ENCODE measurements around the gene ARFGAP2.

The ARFGAP2 gene

DNA sequence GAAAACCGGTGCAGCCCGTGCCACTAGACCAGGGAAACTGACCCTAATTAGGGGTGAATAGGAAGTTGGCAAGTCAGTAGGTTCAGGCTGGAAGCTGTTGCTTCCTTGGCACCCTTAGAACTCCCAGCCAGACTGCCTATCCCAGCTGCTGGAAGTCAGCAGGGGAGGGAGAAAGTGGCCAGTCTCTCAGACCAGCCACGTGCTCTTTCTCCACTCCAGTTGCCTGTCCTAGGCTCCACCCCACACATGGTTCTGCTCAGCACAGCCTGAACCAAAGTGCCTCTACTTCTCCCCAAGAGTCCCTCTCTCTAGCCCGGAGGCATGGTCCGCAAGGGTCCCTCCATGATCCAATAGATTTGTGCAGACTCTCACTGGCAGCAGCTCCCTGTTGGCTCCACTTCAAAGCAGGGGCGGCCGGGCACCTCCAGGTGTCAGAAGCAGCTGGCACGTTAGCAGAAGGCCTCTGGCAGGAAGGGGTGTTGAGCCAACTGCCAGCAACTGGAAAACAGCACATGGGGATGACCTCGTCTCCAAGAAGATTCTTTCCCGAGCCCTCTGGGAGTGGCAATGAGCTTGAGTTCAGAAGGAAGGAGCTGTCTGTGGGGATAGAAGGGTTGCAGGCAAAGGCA, 27.7 kb downstream of the ARFGAP2 start:
- Histone ChIP-seq H3K79me2 (ENCODE audit: low read length) (no peaks in the 10 kb centered on the region), H3K4me1 (ENCODE audit: low read length) (no peaks in the 10 kb centered on the region), H3K9me3 (replicated peaks; ENCODE audit: insufficient read depth, low read length) (no peaks in the 10 kb centered on the region), H3K36me3 (replicated peaks; ENCODE audit: insufficient read depth, low read length) (no peaks in the 10 kb centered on the region), H3F3A (ENCODE audit: insufficient read depth, low read length) (peaks cover 4% of the 10 kb centered on the region; the same call in 1 of the 2 replicates), H3K9ac (ENCODE audit: low read length) (no peak overlapping the region), H3K9me2 (replicated peaks; ENCODE audit: insufficient read depth, low read length) (no peaks in the 10 kb centered on the region), H3K4me2 (ENCODE audit: low read depth, low read length) (no peak overlapping the region), H3K4me3 (ENCODE audit: low read length) (no peak overlapping the region), H3K27me3 (replicated peaks; ENCODE audit: insufficient read depth, low read length) (no peaks in the 10 kb centered on the region), H3K27ac (ENCODE audit: low read length) (no peak overlapping the region), H4K20me1 (ENCODE audit: insufficient read depth, low read length) (no peaks in the 10 kb centered on the region), H2AFZ (ENCODE audit: low read length) (no peak overlapping the region)
- no peak for DNase-seq
- no peak for TF ChIP-seq EZH2phosphoT487 (IDR thresholded peaks at IDR 0.05; ENCODE audit: low read length)
- no peak for TF ChIP-seq EZH2 (optimal IDR thresholded peaks at IDR 0.05; ENCODE audit: low read depth, low read length)
- TF ChIP-seq, protein P1, sequence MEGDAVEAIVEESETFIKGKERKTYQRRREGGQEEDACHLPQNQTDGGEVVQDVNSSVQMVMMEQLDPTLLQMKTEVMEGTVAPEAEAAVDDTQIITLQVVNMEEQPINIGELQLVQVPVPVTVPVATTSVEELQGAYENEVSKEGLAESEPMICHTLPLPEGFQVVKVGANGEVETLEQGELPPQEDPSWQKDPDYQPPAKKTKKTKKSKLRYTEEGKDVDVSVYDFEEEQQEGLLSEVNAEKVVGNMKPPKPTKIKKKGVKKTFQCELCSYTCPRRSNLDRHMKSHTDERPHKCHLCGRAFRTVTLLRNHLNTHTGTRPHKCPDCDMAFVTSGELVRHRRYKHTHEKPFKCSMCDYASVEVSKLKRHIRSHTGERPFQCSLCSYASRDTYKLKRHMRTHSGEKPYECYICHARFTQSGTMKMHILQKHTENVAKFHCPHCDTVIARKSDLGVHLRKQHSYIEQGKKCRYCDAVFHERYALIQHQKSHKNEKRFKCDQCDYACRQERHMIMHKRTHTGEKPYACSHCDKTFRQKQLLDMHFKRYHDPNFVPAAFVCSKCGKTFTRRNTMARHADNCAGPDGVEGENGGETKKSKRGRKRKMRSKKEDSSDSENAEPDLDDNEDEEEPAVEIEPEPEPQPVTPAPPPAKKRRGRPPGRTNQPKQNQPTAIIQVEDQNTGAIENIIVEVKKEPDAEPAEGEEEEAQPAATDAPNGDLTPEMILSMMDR (IDR thresholded peaks at IDR 0.05; ENCODE audit: low read length), result no peak

DNA sequence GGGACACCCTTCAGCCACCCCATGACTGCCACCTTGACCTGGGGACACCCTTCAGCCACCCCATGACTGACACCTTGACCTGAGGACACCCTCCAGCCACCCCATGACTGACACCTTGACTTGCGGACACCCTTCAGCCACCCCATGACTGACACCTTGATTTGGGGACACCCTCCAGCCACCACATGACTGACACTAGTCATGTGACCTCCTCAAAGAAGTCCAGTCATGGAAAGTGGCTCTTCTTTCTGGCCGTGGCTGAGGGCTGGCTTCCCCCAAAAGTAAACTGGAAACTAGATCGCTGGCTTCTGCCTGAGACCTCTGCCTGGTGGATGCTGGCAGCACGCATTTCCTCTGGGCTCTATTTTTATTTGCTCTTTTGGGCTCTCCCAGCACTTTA, 28.4 kb downstream of the ARFGAP2 start:
- H3K9ac ChIP-seq (ENCODE audit: low read length), result no peak overlapping the region
- TF ChIP-seq EZH2 (optimal IDR thresholded peaks at IDR 0.05; ENCODE audit: low read depth, low read length) (no peak), EZH2phosphoT487 (IDR thresholded peaks at IDR 0.05; ENCODE audit: low read length) (no peak)
- TF ChIP-seq, protein P1 (IDR thresholded peaks at IDR 0.05; ENCODE audit: low read length), result no peak
- H2AFZ ChIP-seq (ENCODE audit: low read length), result no peak overlapping the region
- H3K9me3 ChIP-seq (replicated peaks; ENCODE audit: insufficient read depth, low read length), result no peaks in the 10 kb centered on the region
- no peaks in the 10 kb centered on the region for H3K4me1 ChIP-seq (ENCODE audit: low read length)
- peaks cover 1% of the 10 kb centered on the region; the same call in 1 of the 2 replicates for H3F3A ChIP-seq (ENCODE audit: insufficient read depth, low read length)
- no peak overlapping the region for H3K4me3 ChIP-seq (ENCODE audit: low read length)
- no peaks in the 10 kb centered on the region for H3K27me3 ChIP-seq (replicated peaks; ENCODE audit: insufficient read depth, low read length)
- H3K4me2 ChIP-seq (ENCODE audit: low read depth, low read length), result no peak overlapping the region
- DNase-seq, result no peak
- H3K9me2 ChIP-seq (replicated peaks; ENCODE audit: insufficient read depth, low read length), result no peaks in the 10 kb centered on the region
- H3K79me2 ChIP-seq (ENCODE audit: low read length), result no peaks in the 10 kb centered on the region
- no peak overlapping the region for H3K27ac ChIP-seq (ENCODE audit: low read length)
- H4K20me1 ChIP-seq (ENCODE audit: insufficient read depth, low read length), result no peaks in the 10 kb centered on the region
- H3K36me3 ChIP-seq (replicated peaks; ENCODE audit: insufficient read depth, low read length), result no peaks in the 10 kb centered on the region

DNA sequence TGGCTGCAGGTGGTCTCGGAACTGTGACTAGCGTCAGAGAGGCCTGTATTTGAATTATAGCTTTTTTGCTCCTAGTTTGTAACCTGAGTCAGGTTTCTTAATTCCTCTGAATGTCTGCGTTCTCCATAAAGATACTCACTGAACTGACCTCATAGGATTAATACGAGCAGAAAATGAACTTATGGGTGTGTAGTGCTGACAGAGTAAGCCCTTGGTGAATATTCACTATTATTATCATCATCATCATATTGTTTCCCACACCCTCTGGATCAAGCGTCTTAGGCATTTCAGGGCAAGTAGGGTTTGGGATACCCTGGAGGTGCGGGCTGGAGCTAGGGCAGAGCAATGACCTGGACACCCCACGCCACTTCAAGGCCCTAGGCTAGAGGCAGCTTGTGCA, 29.0 kb downstream of the ARFGAP2 start:
- no peak overlapping the region for H2AFZ ChIP-seq (ENCODE audit: low read length)
- no peaks in the 10 kb centered on the region for H3K9me2 ChIP-seq (replicated peaks; ENCODE audit: insufficient read depth, low read length)
- no peak overlapping the region for H3K4me3 ChIP-seq (ENCODE audit: low read length)
- no peaks in the 10 kb centered on the region for H3K9me3 ChIP-seq (replicated peaks; ENCODE audit: insufficient read depth, low read length)
- no peaks in the 10 kb centered on the region for H3K36me3 ChIP-seq (replicated peaks; ENCODE audit: insufficient read depth, low read length)
- H3K27me3 ChIP-seq (replicated peaks; ENCODE audit: insufficient read depth, low read length), result no peaks in the 10 kb centered on the region
- TF ChIP-seq, protein P1 (IDR thresholded peaks at IDR 0.05; ENCODE audit: low read length), result no peak
- TF ChIP-seq EZH2phosphoT487 (IDR thresholded peaks at IDR 0.05; ENCODE audit: low read length) (no peak), EZH2 (optimal IDR thresholded peaks at IDR 0.05; ENCODE audit: low read depth, low read length) (no peak)
- H4K20me1 ChIP-seq (ENCODE audit: insufficient read depth, low read length), result no peaks in the 10 kb centered on the region
- no peaks in the 10 kb centered on the region for H3K79me2 ChIP-seq (ENCODE audit: low read length)
- no peak overlapping the region for H3K27ac ChIP-seq (ENCODE audit: low read length)
- no peak overlapping the region for H3K9ac ChIP-seq (ENCODE audit: low read length)
- no peaks in the 10 kb centered on the region for H3F3A ChIP-seq (ENCODE audit: insufficient read depth, low read length)
- no peak overlapping the region for H3K4me2 ChIP-seq (ENCODE audit: low read depth, low read length)
- no peaks in the 10 kb centered on the region for H3K4me1 ChIP-seq (ENCODE audit: low read length)
- DNase-seq, result no peak
